Measurements from ENCODE around the gene OSTN. TPM values are rescaled to one million over a fixed set of nuclear protein-coding genes. Genes with fewer than 3 reads are reported as not detected.

Gene OSTN
- total and polyA plus RNA-seq, 2 of the 13 experiments (the other 11 are each of a cell fraction or from before 2014, with no cell fraction given) = not detected

DNA sequence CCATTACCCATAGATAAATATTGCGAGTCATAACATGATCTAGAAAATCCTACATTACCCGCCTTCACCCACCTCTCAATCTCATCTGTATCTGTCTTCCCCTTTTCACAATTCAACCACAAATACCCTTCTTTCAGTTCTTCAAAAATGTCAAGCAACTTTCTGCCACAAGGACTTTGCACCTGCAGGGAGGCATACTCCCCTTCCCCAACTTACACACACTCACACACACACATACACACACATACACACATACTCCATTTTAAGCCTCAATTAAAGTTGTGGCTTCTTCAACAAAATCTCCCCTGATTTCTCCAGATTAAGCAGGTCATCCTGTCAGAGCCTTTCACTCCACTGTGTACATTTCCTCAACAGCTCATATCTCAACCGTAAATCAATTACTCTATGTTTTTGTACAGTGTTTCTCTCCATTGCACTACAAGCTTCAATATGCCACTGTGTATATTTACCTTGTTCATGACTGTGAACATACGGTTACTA is 97.0 kb downstream of the OSTN start:
- FAIRE-seq (no peak), DNase-seq (ENCODE audit: low spot score) (no peak), ATAC-seq (no peak)
- Histone ChIP-seq H3K9ac (ENCODE audit: insufficient read depth, low read depth, low read length) (no peak overlapping the region), H3K36me3 (replicated peaks in 1 of 2; ENCODE audit: control insufficient read depth in 1 of 2, insufficient read depth in 2 of 2, low read length in 2 of 2) (no peaks in the 10 kb centered on the region), H2AFZ (ENCODE audit: low read length) (no peak overlapping the region), H3K79me2 (ENCODE audit: insufficient read depth, low read length) (no peaks in the 10 kb centered on the region), H3K27me3 (ENCODE audit: control insufficient read depth in 1 of 2, insufficient read depth in 2 of 2, low read length in 2 of 2) (no peaks in the 10 kb centered on the region; a peak in 1 of 5 replicates), H4K20me1 (ENCODE audit: insufficient read depth, low read length) (no peaks in the 10 kb centered on the region), H3K27ac (ENCODE audit: extremely low read length, insufficient read depth, low read length) (no peak overlapping the region), H3K4me2 (ENCODE audit: low read depth, low read length) (no peak overlapping the region), H3K9me3 (ENCODE audit: low read length) (no peaks in the 10 kb centered on the region), H3K4me1 (ENCODE audit: insufficient read depth, low read length) (no peaks in the 10 kb centered on the region), H3K4me3 (replicated peaks in 1 of 3; ENCODE audit: insufficient read depth in 1 of 3, low read depth in 2 of 3, low read length in 3 of 3) (no peak overlapping the region)
- CTCF ChIA-PET (ENCODE audit: low intra/inter-chr PET ratio, low total read pairs) = no interaction called here
- TF ChIP-seq SRSF1 (optimal IDR thresholded peaks at IDR 0.05; ENCODE audit: low read depth, low read length) (no peak), BCL6 (CRISPR knock-in tag; IDR thresholded peaks at IDR 0.05) (peak; percentile 62; the same call in 1 of the 2 replicates)
- TF ChIP-seq, protein P1, sequence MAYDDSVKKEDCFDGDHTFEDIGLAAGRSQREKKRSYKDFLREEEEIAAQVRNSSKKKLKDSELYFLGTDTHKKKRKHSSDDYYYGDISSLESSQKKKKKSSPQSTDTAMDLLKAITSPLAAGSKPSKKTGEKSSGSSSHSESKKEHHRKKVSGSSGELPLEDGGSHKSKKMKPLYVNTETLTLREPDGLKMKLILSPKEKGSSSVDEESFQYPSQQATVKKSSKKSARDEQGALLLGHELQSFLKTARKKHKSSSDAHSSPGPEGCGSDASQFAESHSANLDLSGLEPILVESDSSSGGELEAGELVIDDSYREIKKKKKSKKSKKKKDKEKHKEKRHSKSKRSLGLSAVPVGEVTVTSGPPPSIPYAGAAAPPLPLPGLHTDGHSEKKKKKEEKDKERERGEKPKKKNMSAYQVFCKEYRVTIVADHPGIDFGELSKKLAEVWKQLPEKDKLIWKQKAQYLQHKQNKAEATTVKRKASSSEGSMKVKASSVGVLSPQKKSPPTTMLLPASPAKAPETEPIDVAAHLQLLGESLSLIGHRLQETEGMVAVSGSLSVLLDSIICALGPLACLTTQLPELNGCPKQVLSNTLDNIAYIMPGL (CRISPR knock-in tag; IDR thresholded peaks at IDR 0.05; ENCODE audit: borderline replicate concordance in 1 of 2, low read depth in 1 of 2) = no peak
- intact Hi-C loops (cut with micrococcal nuclease; ENCODE audit: unreplicated experiment) (no loop called here), in situ Hi-C loops (cut with HindIII; ENCODE audit: extremely low pct_ligation_motif_present, low pct_unique_long_range_greater_than_20kb) (no loop called here)
- POLR2A ChIA-PET = no interaction called here
- no TSS peak for BruUV-seq (replicated peaks)
- 31% methylated on average over 4 of the region's 4 CpGs for WGBS (ENCODE audit: low lambda C conversion rate)

DNA sequence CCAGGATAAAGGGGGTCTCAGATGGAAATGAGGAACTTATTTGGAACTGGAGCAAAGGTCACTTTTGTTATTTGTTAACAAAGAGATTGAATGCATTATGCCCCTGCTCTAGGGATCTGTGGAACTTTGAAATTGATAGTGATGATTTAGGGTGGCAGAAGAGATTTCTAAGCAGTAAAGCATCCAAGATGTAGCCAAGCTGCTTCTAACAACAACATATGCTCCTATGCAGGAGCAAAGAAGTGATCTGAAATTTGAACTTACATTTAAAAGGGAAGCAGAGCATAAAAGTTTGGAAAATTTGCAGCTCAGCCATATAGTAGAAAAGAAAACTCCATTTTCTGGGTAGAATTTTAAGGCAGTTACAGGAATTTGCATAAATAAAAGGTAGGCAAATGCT is 99.8 kb downstream of the OSTN start:
- intact Hi-C loops (cut with micrococcal nuclease; ENCODE audit: unreplicated experiment) = no loop called here
- FAIRE-seq = no peak
- TF ChIP-seq, protein P2, sequence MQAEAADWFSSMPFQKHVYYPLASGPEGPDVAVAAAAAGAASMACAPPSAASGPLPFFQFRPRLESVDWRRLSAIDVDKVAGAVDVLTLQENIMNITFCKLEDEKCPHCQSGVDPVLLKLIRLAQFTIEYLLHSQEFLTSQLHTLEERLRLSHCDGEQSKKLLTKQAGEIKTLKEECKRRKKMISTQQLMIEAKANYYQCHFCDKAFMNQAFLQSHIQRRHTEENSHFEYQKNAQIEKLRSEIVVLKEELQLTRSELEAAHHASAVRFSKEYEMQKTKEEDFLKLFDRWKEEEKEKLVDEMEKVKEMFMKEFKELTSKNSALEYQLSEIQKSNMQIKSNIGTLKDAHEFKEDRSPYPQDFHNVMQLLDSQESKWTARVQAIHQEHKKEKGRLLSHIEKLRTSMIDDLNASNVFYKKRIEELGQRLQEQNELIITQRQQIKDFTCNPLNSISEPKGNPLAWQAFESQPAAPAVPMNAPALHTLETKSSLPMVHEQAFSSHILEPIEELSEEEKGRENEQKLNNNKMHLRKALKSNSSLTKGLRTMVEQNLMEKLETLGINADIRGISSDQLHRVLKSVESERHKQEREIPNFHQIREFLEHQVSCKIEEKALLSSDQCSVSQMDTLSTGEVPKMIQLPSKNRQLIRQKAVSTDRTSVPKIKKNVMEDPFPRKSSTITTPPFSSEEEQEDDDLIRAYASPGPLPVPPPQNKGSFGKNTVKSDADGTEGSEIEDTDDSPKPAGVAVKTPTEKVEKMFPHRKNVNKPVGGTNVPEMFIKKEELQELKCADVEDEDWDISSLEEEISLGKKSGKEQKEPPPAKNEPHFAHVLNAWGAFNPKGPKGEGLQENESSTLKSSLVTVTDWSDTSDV (CRISPR knock-in tag; IDR thresholded peaks at IDR 0.05) = no peak
- TF ChIP-seq, protein P3, sequence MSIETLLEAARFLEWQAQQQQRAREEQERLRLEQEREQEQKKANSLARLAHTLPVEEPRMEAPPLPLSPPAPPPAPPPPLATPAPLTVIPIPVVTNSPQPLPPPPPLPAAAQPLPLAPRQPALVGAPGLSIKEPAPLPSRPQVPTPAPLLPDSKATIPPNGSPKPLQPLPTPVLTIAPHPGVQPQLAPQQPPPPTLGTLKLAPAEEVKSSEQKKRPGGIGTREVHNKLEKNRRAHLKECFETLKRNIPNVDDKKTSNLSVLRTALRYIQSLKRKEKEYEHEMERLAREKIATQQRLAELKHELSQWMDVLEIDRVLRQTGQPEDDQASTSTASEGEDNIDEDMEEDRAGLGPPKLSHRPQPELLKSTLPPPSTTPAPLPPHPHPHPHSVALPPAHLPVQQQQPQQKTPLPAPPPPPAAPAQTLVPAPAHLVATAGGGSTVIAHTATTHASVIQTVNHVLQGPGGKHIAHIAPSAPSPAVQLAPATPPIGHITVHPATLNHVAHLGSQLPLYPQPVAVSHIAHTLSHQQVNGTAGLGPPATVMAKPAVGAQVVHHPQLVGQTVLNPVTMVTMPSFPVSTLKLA (IDR thresholded peaks at IDR 0.05) = no peak
- TF ChIP-seq FOXK2 (IDR thresholded peaks at IDR 0.05) = no peak
- TF ChIP-seq ZNF354B (CRISPR knock-in tag; IDR thresholded peaks at IDR 0.05) = no peak
- TF ChIP-seq NPAS2 (CRISPR knock-in tag; IDR thresholded peaks at IDR 0.05; ENCODE audit: borderline replicate concordance) = no peak
- TF ChIP-seq, protein P4, sequence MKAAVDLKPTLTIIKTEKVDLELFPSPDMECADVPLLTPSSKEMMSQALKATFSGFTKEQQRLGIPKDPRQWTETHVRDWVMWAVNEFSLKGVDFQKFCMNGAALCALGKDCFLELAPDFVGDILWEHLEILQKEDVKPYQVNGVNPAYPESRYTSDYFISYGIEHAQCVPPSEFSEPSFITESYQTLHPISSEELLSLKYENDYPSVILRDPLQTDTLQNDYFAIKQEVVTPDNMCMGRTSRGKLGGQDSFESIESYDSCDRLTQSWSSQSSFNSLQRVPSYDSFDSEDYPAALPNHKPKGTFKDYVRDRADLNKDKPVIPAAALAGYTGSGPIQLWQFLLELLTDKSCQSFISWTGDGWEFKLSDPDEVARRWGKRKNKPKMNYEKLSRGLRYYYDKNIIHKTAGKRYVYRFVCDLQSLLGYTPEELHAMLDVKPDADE (CRISPR knock-in tag; IDR thresholded peaks at IDR 0.05) = no peak

More for the DNA sequence above, 99.8 kb downstream of the OSTN start:
- Histone ChIP-seq H3K9me3 (ENCODE audit: low read length) (no peaks in the 10 kb centered on the region), H3K4me3 (replicated peaks in 1 of 3; ENCODE audit: insufficient read depth in 1 of 3, low read depth in 2 of 3, low read length in 3 of 3) (no peak overlapping the region), H3K27ac (ENCODE audit: extremely low read length, insufficient read depth, low read length) (no peak overlapping the region), H3K4me2 (ENCODE audit: low read depth, low read length) (no peak overlapping the region), H2AFZ (ENCODE audit: low read length) (no peak overlapping the region), H3K36me3 (replicated peaks in 1 of 2; ENCODE audit: control insufficient read depth in 1 of 2, insufficient read depth in 2 of 2, low read length in 2 of 2) (no peaks in the 10 kb centered on the region), H3K4me1 (ENCODE audit: insufficient read depth, low read length) (no peaks in the 10 kb centered on the region), H4K20me1 (ENCODE audit: insufficient read depth, low read length) (no peaks in the 10 kb centered on the region), H3K9ac (ENCODE audit: insufficient read depth, low read depth, low read length) (no peak overlapping the region), H3K27me3 (ENCODE audit: control insufficient read depth in 1 of 2, insufficient read depth in 2 of 2, low read length in 2 of 2) (no peaks in the 10 kb centered on the region; a peak in 1 of 5 replicates), H3K79me2 (ENCODE audit: insufficient read depth, low read length) (no peaks in the 10 kb centered on the region)
- ATAC-seq (no peak), DNase-seq (ENCODE audit: low spot score) (no peak)
- CTCF ChIA-PET (ENCODE audit: low intra/inter-chr PET ratio, low total read pairs) = no interaction called here
- in situ Hi-C loops (cut with HindIII; ENCODE audit: extremely low pct_ligation_motif_present, low pct_unique_long_range_greater_than_20kb) = no loop called here
- POLR2A ChIA-PET = no interaction called here
- BruUV-seq (replicated peaks) = no TSS peak

Data from HepG2 (cell line).